Endodermal cell (in vitro differentiated cells): ENCODE results near the gene PCYT1A. TPM values are rescaled to one million over a fixed set of nuclear protein-coding genes. Genes with fewer than 3 reads are reported as not detected.

Experiments
- DNase-seq: peaks from one replicate; pipeline ENCODE4 v3.0.0-alpha.2; 2017
- H3K27ac ChIP-seq: 2 replicates; pipeline ENCODE4 v1.5.1; 2013; ENCODE audit warnings: mild to moderate bottlenecking, low read depth, low read length, moderate library complexity
- H3K27me3 ChIP-seq: 2 replicates; pipeline ENCODE4 v1.6.1; 2013; ENCODE audit warnings: mild to moderate bottlenecking, low read length, moderate library complexity; ENCODE audit not compliant: insufficient read depth, control insufficient read depth, poor library complexity, severe bottlenecking
- H3K36me3 ChIP-seq: 2 replicates; pipeline ENCODE4 v1.7.0; 2013; ENCODE audit warnings: mild to moderate bottlenecking, low read length, moderate library complexity; ENCODE audit not compliant: control insufficient read depth, insufficient read depth
- H3K4me1 ChIP-seq: one replicate; pipeline ENCODE4 v1.7.0; 2013; ENCODE audit warnings: low read length; ENCODE audit not compliant: control insufficient read depth, insufficient read depth
- H3K4me3 ChIP-seq: 2 replicates; pipeline ENCODE4 v1.5.1; 2013; ENCODE audit warnings: mild to moderate bottlenecking, low read length, moderate library complexity
- H3K9ac ChIP-seq: 2 replicates; pipeline ENCODE4 v1.6.1; 2013; ENCODE audit warnings: mild to moderate bottlenecking, low read length, moderate library complexity; ENCODE audit not compliant: poor library complexity, severe bottlenecking; ENCODE audit errors: extremely low read depth
- H3K9me3 ChIP-seq: 2 replicates; pipeline ENCODE4 v1.6.1; 2013; ENCODE audit warnings: mild to moderate bottlenecking, low read length, moderate library complexity; ENCODE audit not compliant: control insufficient read depth
- H3K27ac Mint-ChIP-seq: 2 replicates; pipeline ENCODE4 v1.8.0; 2020; ENCODE audit warnings: mixed read lengths
- H3K27me3 Mint-ChIP-seq: 2 replicates; pipeline ENCODE4 v1.8.0; 2021; ENCODE audit warnings: mild to moderate bottlenecking, mixed read lengths; ENCODE audit not compliant: insufficient read depth
- H3K36me3 Mint-ChIP-seq: 2 replicates; pipeline ENCODE4 v1.8.0; 2020; ENCODE audit warnings: low read depth, mixed read lengths
- H3K4me1 Mint-ChIP-seq: 2 replicates; pipeline ENCODE4 v1.8.0; 2020; ENCODE audit warnings: mixed read lengths
- H3K4me3 Mint-ChIP-seq: 2 replicates; pipeline ENCODE4 v1.8.0; 2020; ENCODE audit warnings: mild to moderate bottlenecking, moderate library complexity, mixed read lengths
- H3K9me3 Mint-ChIP-seq: 2 replicates; pipeline ENCODE4 v1.8.0; 2020; ENCODE audit warnings: mild to moderate bottlenecking, mixed read lengths
- CTCF ChIP-seq: fragments of 200-600 bp; sonication (generic); conservative IDR thresholded peaks from 2 replicates; pipeline ENCODE4 v1.5.0; 2021; ENCODE audit warnings: antibody characterized with exemption, mild to moderate bottlenecking
- WGBS, 2 experiments: methylation state at CpG; one replicate each; pipeline versions ENCODE4 v1.1.5 to v1.1.7; 2013; ENCODE audit warnings: missing lambda C conversion rate in 2 of 2, mixed read lengths in 1 of 2; ENCODE audit not compliant: insufficient coverage in 1 of 2, insufficient read length in 1 of 2; 5-methylcytosine and 5-hydroxymethylcytosine counted together
- total RNA-seq, 2 donors: library from RNA; stranded (reverse); fragmentation: NEBNext Ultra II Directional in 1 of 2; extraction: Animal tissue kit (Norgen Biotek cat#: 25700) in 1 of 2; gene quantifications; 2 replicates in 1 of 2; 3 replicates in 1 of 2; pipeline ENCODE4 v1.2.1, GENCODE V29; 2021

The PCYT1A gene
- total RNA-seq, 2 donors from 2014 or later, result 30.2 to 32.5 TPM

DNA sequence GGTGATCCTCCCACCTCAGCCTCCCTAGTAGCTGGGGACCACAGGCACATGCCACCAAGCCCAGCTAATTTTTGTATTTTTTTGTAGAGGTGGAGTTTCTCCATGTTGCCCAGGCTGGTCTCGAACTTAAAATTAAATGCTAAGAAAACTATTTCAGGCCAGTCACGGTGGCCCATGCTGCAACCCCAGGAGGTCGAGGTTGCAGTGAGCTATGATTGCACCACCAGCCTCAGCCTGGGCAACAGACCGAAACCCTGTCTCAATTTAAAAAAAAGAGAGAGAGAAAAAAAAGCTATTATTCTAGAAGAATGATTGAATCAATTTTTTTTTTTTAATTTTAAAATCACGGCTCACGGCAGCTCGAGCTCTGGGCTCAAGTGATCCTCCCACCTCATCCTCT is 66.5 kb downstream of the PCYT1A start:
- DNase-seq, result no peak
- Histone ChIP-seq H3K27ac (no peak overlapping the region), H3K9me3 (no peaks in the 10 kb centered on the region), H3K36me3 (no peaks in the 10 kb centered on the region), H3K4me3 (no peak overlapping the region), H3K4me1 (peaks cover 6% of the 10 kb centered on the region), H3K27me3 (no peaks in the 10 kb centered on the region), H3K9ac (no peak overlapping the region)
- peaks cover 6% of the 10 kb centered on the region for H3K27me3 Mint-ChIP-seq
- H3K36me3 Mint-ChIP-seq, result no peaks in the 10 kb centered on the region
- no peak overlapping the region for H3K27ac Mint-ChIP-seq
- H3K4me3 Mint-ChIP-seq, result no peak overlapping the region
- peaks cover 12% of the 10 kb centered on the region for H3K4me1 Mint-ChIP-seq
- no peak for TF ChIP-seq CTCF
- WGBS, 2 experiments, result 96 to 99% methylated on average over 6 to 7 of the region's 7 CpGs
- H3K9me3 Mint-ChIP-seq, result no peaks in the 10 kb centered on the region

DNA sequence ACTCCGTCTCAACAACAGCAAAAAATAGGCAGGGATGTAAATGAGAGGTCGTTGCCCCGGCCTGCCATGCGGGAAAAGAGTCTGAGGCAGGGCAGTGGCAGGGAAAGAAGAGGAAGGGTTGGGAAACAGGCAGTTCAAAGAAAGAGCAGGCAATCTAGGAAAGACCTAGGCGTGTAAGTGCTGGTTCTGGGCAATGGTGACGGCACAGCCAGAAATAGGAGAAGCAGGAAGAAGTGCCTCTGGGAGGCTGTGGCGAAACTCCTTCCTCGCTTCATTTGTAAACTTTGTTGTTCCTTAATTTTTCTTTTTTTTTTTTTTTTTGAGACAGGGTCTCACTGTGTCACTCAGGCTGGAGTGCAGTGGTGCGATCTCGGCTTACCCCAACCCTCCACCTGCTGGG is 66.9 kb downstream of the PCYT1A start:
- no peak overlapping the region for H3K27ac Mint-ChIP-seq
- no peaks in the 10 kb centered on the region for H3K36me3 Mint-ChIP-seq
- DNase-seq, result no peak
- H3K9me3 Mint-ChIP-seq, result no peaks in the 10 kb centered on the region
- 94 to 96% methylated on average over 6 to 10 of the region's 10 CpGs for WGBS, 2 experiments
- peaks cover 6% of the 10 kb centered on the region for H3K27me3 Mint-ChIP-seq
- no peak for TF ChIP-seq CTCF
- no peak overlapping the region for H3K4me3 ChIP-seq
- H3K9me3 ChIP-seq, result no peaks in the 10 kb centered on the region
- H3K4me3 Mint-ChIP-seq, result no peak overlapping the region
- no peak overlapping the region for H3K27ac ChIP-seq
- peaks cover 6% of the 10 kb centered on the region for H3K4me1 ChIP-seq
- no peak overlapping the region for H3K9ac ChIP-seq
- H3K36me3 ChIP-seq, result no peaks in the 10 kb centered on the region
- no peaks in the 10 kb centered on the region for H3K27me3 ChIP-seq
- H3K4me1 Mint-ChIP-seq, result peaks cover 12% of the 10 kb centered on the region

DNA sequence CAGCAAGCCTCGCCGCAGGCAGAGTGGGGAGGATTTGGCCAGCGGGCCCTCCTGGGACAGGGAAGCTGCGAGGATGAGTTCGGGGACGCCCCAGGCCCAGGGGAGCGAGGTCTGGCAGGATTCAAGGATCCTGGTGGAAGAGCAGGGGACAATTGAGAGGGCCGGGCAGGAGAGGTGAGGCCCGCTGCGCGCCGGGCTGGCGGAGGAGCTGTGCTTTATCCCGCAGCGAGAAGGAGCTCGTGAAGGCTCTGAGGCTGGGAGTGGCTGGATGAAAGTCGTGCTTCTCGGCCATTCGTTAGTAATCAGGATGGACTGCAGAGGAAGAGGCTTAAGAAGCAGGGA is 67.6 kb downstream of the PCYT1A start:
- Mint-ChIP-seq H3K4me3 (no peak overlapping the region), H3K4me1 (peaks cover 6% of the 10 kb centered on the region), H3K9me3 (no peaks in the 10 kb centered on the region), H3K27ac (no peak overlapping the region), H3K36me3 (no peaks in the 10 kb centered on the region), H3K27me3 (peaks cover 6% of the 10 kb centered on the region)
- Histone ChIP-seq H3K27ac (no peak overlapping the region), H3K4me1 (peaks cover 6% of the 10 kb centered on the region), H3K4me3 (no peak overlapping the region), H3K36me3 (no peaks in the 10 kb centered on the region), H3K27me3 (no peaks in the 10 kb centered on the region), H3K9ac (no peak overlapping the region), H3K9me3 (no peaks in the 10 kb centered on the region)
- no peak for TF ChIP-seq CTCF
- no peak for DNase-seq
- 92 to 95% methylated on average over 7 to 19 of the region's 19 CpGs for WGBS, 2 experiments
